Stimulated activated CD8-positive, alpha-beta memory T cell treated with anti-CD3 and anti-CD28 coated beads, Interleukin-7, amount 100 ng/mL, for 48 hours (primary cell): Measurements from ENCODE around the gene PASK.
"Not testable (repeated sequence)": the region's sequence is repeated elsewhere in the genome, so short reads cannot be mapped to it uniquely, and the experiment has no call there.

Source experiments
- DNase-seq, 2 donors: peaks; one replicate each; pipeline ENCODE4 v3.0.0-alpha.2; 2020; ENCODE audit warnings: low read depth in 1 of 2; ENCODE audit errors: extremely low read depth in 1 of 2

Gene PASK

GRCh38 chr2:241109210-241110088 lies 39.8 kb downstream of the PASK start:
- peak in 1 of 2 donors; percentile 50 for DNase-seq

DNA sequence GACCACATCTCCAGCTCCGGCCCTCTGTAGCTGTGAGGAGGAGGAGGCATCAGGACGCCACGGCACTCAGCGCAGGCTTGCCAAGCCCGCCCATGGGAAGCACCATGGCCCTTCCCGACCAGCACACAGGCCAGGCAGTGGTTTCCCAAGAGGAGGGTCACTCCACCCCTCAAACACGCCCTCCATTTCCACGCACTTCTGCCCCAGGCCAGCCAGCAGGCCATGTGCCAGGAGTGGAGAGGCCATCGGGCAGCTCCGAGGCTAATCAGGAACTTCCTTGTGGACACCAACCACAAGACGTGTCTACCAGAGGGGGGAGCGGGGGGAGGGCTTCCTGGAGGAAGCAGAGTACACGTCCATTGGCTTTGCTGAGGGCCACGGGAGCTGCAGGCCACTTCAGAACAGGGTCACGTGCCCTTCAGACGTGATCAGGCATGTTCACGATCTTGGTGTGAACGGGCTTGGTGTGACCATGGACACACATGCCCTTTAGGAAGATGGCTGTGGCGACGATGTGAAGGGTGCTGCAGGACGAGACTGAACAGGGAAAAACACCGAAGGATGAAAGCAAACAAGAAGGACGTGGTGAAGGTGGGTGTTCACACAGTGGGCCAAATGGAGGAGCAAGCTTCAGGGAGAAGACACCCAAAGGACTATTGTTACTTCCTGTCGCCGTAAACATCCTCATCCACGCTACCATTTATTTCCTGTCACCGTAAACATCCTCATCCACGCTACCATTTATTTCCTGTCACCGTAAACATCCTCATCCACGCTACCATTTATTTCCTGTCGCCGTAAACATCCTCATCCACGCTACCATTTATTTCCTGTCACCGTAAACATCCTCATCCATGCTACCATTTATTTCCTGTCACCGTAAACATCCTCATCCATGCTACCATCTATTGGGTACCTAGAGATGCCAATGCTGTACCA lies 40.7 kb downstream of the PASK start:
- DNase-seq = no peak

DNA sequence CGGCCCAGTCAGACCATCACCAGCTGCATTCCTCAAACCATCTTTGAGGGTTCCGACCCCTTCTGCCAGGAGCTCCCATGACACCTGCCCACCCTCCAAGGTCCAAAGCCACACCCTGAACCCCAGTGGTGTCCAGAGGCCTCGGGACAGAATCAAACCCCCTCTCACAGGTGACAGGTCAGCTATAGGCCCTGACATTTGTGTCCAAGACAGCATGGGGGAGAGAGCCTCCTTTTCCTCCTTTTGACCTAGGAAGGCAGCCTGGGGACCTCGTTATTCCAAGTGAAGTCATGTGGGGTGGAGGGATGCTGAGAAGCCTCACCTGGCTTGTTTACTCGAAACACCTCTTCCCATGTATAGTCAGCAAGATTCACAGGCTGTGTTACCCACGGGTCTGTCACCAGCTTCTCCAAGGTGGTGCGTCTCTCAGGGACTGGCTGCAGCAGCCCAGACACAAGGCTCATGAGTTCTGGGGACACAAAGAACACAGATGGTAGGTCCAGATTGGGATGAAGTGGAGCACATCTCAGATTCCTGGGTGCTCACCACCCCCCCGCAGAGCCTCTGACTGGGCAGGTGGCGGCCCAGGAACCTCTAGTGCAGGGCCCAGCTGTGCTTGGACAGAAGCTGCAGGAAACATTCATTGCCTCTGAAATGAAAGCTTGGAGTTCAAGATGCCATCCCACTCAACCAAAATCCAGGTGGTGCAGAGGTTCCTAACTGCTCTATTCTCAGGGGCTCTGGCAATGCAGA lies 42.1 kb downstream of the PASK start:
- DNase-seq = no peak

GRCh38 chr2:241105641-241106040 lies 43.6 kb downstream of the PASK start:
- DNase-seq = no peak

GRCh38 chr2:241104611-241105010 lies 44.7 kb downstream of the PASK start:
- DNase-seq = not testable (repeated sequence)

- DNase-seq = no peak
These were observed 46.1 kb downstream of the PASK start for GRCh38 chr2:241103176-241103595.

DNA sequence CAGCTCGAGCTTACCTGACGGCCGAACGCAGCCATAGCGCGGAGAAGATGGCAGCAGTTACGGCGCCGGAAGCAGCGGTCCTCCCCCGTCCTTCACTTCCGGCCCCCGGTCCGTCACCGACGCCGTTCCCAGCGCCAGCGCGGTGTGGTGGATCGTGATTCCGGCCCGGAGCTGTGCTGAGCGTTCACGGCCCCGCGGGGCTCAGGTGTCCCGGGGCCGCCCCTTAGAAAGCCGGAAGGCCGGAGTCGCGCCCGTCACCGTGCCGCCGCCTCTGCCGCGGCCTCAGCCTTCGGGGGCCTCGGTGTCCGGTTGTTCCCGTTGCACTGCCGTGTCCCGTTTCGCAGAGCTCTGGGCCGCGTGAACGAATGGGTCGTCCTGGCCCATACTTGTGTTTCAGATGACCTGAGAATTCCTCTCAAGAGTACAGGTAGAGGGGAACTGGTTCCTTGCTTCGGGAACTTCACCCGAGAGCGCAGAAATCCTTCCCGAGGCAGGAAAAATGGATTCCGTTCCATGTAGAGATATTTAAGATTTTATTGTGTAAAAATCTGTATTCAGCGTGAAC lies 47.0 kb downstream of the PASK start, which contains the start of gene MTERF4:
MTERF4 (minus strand) TSS at position 49 of the 565 bp plus-strand sequence; CDS start at position 35, 14 bp downstream.
- DNase-seq = peak; percentile 78 to 82

DNA sequence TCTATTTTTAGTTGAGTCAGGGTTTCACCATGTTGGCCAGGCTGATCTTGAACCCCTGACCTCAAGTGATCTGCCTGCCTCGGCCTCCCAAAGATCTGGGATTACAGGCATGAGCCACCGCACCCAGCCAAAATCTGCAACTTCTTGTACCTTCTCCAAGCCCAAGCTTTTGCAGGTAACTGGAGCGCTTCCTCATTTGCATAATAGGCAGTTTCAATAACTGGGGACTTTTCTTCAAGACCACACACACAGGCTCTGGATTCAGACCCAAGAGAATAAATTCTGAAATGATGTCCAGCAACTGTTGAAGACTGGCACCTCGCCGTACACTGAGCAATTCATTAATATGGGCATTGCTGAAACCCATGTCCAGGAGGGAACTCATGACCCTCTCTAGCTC lies 50.0 kb downstream of the PASK start:
- no peak for DNase-seq

DNA sequence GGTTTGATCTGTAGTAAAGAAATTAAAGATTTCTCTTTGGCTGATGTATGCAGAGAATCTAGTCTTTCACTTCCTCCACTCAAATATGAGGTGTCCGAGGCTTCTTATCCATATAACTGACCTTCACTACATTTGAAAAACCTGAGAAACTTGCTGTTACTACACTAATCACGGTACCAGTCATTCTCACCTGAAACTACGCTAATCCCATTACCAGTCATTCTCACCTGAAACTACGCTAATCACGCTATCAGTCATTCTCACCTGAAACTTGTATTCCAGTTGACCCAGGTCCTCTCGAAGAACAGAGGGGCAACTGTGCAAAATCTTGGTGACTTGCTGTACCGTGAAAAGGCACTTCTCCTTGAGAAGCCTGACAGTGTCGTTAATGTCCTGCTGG lies 52.3 kb downstream of the PASK start:
- DNase-seq = no peak

- peak in 1 of 2 donors; percentile 16 for DNase-seq
These were observed 53.5 kb downstream of the PASK start for GRCh38 chr2:241095594-241096290.

DNA sequence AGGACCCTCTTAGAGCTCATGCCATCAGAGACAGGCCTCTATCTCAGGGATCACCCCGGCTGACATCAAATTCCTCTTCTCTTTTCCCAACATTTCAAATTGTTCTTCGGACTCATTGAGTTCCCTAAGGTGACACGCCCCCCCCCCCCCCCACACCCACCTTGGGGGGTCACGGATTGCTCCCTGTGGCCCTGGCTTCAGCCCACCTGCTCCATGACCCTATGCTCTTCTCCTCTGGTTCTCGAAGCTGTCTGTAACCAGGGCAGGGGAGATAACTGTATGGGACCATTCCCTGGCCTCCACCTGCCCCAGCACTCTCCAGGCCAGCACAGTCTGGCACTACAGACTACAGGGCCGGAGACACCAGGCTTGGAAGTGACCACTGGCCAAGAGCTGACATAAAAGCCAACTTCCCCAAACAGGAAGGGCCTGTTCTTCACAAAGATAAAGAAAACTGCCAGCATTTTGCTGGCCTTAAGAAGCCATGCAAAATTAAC lies 54.3 kb downstream of the PASK start:
- DNase-seq = no peak

- DNase-seq = no peak
These were observed 55.1 kb downstream of the PASK start for GRCh38 chr2:241094172-241094571.

GRCh38 chr2:241093133-241093781 lies 56.0 kb downstream of the PASK start:
- DNase-seq = not testable (repeated sequence)

DNA sequence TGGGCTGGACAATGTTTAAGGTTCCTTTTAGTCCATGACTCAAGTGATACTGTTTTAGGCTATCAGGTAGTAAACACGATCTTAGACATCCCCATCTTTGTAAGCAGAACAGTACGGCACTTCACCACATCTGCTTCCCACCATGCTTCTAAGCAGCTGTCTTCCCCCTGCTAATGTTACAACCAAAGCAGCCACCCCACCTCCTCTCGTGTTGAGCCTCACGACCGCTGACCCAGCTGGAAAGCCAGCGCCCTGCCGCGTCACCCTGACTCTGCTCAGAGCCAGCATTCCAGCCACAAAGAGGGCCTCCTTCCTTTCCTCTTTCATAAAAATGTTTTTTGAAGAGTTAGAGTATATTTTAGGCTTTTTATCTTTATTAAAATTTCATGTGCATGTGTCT lies 56.6 kb downstream of the PASK start:
- DNase-seq = no peak

DNA sequence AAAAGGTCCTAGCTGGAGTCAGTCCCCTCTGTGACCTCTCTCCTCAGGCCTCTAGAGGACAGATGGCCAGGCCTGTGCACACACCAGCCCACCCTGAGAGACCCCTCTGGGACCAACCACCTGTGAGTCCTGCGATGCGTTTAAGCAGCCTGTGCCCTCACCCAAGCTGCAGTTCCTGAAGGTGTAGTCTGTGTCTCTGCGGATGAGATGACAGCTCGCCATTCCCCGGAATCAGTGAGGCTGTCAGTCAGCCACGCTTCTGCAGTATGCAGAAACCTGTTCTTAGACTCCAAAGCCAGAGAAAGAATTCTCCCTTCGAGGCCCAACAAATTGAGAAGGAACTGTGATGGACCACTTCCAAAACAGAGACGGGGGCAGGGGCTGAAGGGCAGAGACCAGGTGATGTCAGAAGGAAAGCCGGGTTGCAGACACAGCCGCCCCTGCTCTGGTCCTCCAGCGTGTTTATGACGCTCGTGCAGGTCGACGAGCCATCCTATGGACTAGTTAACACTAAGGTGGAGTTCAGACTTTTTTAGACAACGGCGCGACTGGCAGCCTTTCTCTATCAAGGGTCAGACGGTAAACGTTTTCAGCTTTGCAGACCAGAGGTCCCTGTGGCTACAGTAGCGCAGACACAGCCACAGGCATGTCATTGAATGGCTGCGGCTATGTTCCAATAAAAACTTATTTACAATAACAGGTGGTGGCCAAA lies 57.4 kb downstream of the PASK start:
- DNase-seq = no peak

DNA sequence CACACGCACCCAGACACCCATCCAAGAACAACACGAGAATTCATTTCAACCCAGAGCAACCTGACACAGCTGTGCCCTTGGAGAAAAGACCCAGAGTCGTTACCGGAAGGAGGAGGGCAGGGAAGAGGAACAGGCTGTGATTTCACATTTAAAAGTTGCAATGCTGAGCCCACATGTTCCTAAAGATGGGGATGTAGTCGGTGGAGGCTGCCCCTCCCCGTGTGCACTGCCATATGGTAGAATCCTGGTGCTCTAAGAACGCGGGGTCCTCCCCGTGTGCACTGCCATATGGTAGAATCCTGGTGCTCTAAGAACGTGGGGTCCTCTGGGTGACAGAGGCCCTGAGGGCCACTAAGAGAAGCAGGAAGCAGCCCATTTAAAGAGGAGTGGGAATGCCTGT lies 58.1 kb downstream of the PASK start:
- DNase-seq = no peak

- DNase-seq = no peak
These were observed 60.2 kb downstream of the PASK start for GRCh38 chr2:241088791-241089732.
